Memory B cell (primary cell): ENCODE data around the gene RNASE8.
A peak's percentile ranks its signal among the peaks of the same experiment; 100 is the strongest.

Experiments used
- ATAC-seq: fragments of 150-1000 bp; cut with Tn5 transposase; 2 replicates; pipeline ENCODE4 v1.10.0; 2021; ENCODE audit warnings: low read depth, mild to moderate bottlenecking, moderate library complexity
- DNase-seq, 2 donors: peaks; one replicate each; pipeline ENCODE4 v3.0.0; 2022; ENCODE audit warnings: low spot score in 2 of 2
- H3K27ac Mint-ChIP-seq: one replicate; pipeline ENCODE4 v1.8.0; 2022; ENCODE audit warnings: mild to moderate bottlenecking, moderate library complexity, mixed read lengths
- H3K27me3 Mint-ChIP-seq: one replicate; pipeline ENCODE4 v1.8.0; 2022; ENCODE audit warnings: mixed read lengths
- H3K36me3 Mint-ChIP-seq: one replicate; pipeline ENCODE4 v1.8.0; 2022; ENCODE audit warnings: mild to moderate bottlenecking, mixed read lengths
- H3K4me1 Mint-ChIP-seq: one replicate; pipeline ENCODE4 v1.8.0; 2022; ENCODE audit warnings: mixed read lengths
- H3K4me3 Mint-ChIP-seq: one replicate; pipeline ENCODE4 v1.8.0; 2022; ENCODE audit warnings: mild to moderate bottlenecking, moderate library complexity, mixed read lengths
- H3K9me3 Mint-ChIP-seq: one replicate; pipeline ENCODE4 v1.8.0; 2022; ENCODE audit warnings: mixed read lengths

Gene RNASE8

DNA sequence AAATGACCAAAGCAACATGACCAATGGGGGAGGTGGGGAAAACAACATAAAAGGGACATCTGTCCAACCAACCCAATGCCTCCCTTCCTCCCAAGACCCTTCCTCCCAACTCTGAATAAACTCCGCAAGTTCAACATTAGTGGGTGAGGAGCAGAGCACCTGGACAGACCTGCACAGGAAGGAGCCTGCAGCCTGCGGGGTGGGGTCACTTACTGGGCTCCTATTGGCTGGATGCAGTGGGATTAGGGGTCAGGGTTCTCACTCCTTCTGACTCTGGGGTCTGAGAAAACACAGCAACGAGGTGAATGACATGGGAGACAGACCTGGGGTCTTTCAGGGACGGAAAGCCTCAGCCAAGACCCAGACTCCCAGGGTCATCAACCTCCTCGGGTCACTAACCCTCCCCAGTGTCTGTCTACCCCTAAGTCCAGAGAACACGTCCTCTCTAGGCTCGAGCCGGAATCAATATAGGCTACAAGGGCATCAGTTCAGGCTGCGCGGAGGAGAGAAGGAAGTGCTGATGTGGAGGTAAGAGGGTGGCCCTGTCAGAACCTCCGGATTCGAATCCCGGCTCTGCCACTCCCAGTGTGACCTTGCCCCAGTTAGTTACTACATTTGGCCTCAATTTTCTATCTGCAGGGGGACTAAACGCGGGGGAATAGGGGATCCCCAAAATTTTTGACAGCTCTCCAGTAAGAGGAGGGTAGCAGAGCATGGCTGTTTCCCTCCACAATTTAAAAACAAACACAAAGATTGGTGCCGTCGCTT lies 33.6 kb upstream of the RNASE8 start:
- ATAC-seq (peak; percentile 2), DNase-seq (no peak)
- Mint-ChIP-seq H3K4me3 (peak overlapping the region; percentile 90), H3K36me3 (peaks cover 3% of the 10 kb centered on the region), H3K27me3 (peaks cover 9% of the 10 kb centered on the region), H3K9me3 (no peaks in the 10 kb centered on the region), H3K27ac (no peak overlapping the region), H3K4me1 (peaks cover 11% of the 10 kb centered on the region)

DNA sequence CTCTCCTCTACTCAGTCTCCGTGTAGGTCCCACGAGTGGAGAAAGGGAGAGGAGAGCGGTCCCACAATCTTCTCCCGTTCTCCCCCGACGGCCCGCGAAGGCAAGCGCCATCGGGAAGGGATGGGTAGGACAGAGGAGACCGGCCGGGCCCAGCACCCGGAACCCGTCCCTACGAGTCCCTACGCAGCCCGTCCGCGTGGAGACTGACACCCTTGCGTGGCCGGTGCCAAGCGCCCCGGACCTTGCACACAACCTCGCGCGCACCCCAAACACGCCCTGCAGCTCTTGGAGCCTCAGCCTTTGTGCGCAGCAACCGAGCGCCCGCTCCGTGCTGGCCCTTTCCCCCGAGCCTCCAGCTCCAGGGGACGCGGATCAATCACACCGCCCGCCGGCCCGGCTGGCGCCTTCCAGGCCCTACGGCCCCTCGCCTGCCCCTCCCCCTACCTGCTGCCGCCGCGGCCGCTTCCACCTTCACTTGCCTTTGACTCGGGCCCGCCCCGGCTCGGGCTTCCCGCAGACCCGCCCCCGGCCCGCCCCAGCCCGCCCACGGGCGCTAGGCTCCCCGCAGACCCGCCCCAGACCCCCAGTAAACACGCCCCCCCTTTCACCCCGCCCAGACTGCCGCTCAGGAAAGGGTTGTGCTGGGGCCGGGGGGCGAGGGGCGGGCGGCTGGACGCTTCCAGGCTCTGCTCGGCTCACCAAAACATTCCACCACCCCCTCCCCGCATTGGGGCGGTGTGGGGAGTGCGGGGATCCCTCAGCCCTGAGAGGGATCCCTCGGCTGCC lies 32.8 kb upstream of the RNASE8 start, which contains the start of gene NDRG2:
Gene NDRG2, minus strand, starts transcription at position 477 of the 786 bp plus-strand sequence. CDS start 1,746 bp downstream, outside the sequence.
- DNase-seq (peak; percentile 58 to 59), ATAC-seq (peak; percentile 89)
- H3K4me1 Mint-ChIP-seq: peaks cover 11% of the 10 kb centered on the region
- no peak within 1 kb of the TSS for H3K27ac Mint-ChIP-seq
- H3K4me3 Mint-ChIP-seq: peak within 1 kb of the TSS; percentile 90
- peaks cover 9% of the 10 kb centered on the region for H3K27me3 Mint-ChIP-seq
- H3K9me3 Mint-ChIP-seq: no peaks in the 10 kb centered on the region
- no peaks in the 10 kb centered on the region for H3K36me3 Mint-ChIP-seq

DNA sequence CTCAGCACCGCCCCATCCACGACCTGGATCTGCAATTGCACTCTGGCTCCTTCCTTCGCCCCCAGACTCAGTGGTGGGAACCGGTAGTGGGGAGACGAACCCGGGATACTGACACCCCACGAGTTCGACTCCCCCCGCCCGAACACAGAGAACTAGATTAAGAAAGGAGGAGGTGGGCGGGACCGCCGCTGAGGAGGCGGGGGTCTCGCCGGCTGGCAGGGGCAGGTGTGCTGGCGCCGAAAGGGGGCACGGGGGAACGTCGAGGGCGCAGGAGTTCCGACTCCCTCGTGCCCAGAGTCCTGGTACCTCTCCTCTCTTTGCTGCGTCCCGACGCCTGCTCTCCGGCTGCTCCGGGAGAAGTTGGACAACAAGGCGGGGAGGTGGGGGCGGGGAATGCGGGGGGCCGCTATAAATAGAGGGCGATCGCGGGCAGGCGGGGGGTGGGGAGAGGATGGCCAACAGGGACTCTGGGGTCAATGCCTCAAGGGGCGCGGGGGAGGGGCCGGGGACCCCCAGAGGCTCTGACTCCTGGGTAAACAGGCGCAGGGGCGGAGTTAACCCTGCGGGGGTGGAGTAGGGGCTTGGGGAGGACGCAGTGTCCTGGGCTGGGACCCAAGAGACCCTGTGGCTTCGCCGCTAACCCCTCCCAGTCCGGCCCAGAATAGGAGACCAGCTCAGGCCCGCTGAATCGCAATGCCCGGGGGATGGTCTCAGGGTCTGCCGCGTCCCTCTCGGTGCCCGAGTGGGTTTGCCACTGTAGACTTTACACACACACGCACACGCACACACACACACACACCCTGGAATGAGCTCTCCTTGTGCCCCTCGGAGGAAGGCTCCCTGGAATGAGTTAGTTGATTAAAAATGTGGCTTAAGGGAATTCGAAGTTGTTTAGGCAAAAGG lies 32.0 kb upstream of the RNASE8 start:
- Mint-ChIP-seq H3K9me3 (no peaks in the 10 kb centered on the region), H3K4me3 (peak overlapping the region; percentile 90), H3K4me1 (peaks cover 11% of the 10 kb centered on the region), H3K27ac (no peak overlapping the region), H3K36me3 (no peaks in the 10 kb centered on the region), H3K27me3 (peaks cover 9% of the 10 kb centered on the region)
- DNase-seq (peak; percentile 8 to 42), ATAC-seq (no peak)

GRCh38 chr14:21026274-21026987 lies 31.2 kb upstream of the RNASE8 start:
- DNase-seq (no peak), ATAC-seq (no peak)
- Mint-ChIP-seq H3K36me3 (no peaks in the 10 kb centered on the region), H3K4me1 (peaks cover 11% of the 10 kb centered on the region), H3K27me3 (peaks cover 9% of the 10 kb centered on the region), H3K9me3 (no peaks in the 10 kb centered on the region), H3K4me3 (peak overlapping the region; percentile 56), H3K27ac (no peak overlapping the region)

GRCh38 chr14:21026988-21027315 lies 30.7 kb upstream of the RNASE8 start:
- Mint-ChIP-seq H3K27ac (no peak overlapping the region), H3K36me3 (no peaks in the 10 kb centered on the region), H3K27me3 (peaks cover 9% of the 10 kb centered on the region), H3K4me3 (no peak overlapping the region), H3K4me1 (peaks cover 11% of the 10 kb centered on the region), H3K9me3 (no peaks in the 10 kb centered on the region)
- no peak for ATAC-seq
- DNase-seq: no peak

GRCh38 chr14:21029917-21030316 lies 27.7 kb upstream of the RNASE8 start, which contains the start of gene TPPP2:
Gene TPPP2, plus strand, starts transcription at chr14:21030217. Its CDS starts 365 bp downstream, at chr14:21030582.
- Mint-ChIP-seq H3K36me3 (no peaks in the 10 kb centered on the region), H3K27me3 (peaks cover 3% of the 10 kb centered on the region), H3K9me3 (no peaks in the 10 kb centered on the region), H3K4me3 (no peak within 1 kb of the TSS), H3K27ac (no peak within 1 kb of the TSS), H3K4me1 (peaks cover 2% of the 10 kb centered on the region)
- ATAC-seq (no peak), DNase-seq (no peak)

- ATAC-seq: no peak
- no peak for DNase-seq
- Mint-ChIP-seq H3K9me3 (no peaks in the 10 kb centered on the region), H3K4me3 (no peak overlapping the region), H3K4me1 (no peaks in the 10 kb centered on the region), H3K27ac (no peak overlapping the region), H3K36me3 (no peaks in the 10 kb centered on the region), H3K27me3 (peaks cover 3% of the 10 kb centered on the region)
Measured at GRCh38 chr14:21030531-21030930, 27.1 kb upstream of the RNASE8 start.

- no peaks in the 10 kb centered on the region for H3K9me3 Mint-ChIP-seq
- H3K4me3 Mint-ChIP-seq: no peak overlapping the region
- H3K27me3 Mint-ChIP-seq: peaks cover 4% of the 10 kb centered on the region
- no peak overlapping the region for H3K27ac Mint-ChIP-seq
- H3K36me3 Mint-ChIP-seq: no peaks in the 10 kb centered on the region
- no peaks in the 10 kb centered on the region for H3K4me1 Mint-ChIP-seq
- DNase-seq: no peak
- ATAC-seq: no peak
Measured at GRCh38 chr14:21032326-21033132, 25.1 kb upstream of the RNASE8 start.

DNA sequence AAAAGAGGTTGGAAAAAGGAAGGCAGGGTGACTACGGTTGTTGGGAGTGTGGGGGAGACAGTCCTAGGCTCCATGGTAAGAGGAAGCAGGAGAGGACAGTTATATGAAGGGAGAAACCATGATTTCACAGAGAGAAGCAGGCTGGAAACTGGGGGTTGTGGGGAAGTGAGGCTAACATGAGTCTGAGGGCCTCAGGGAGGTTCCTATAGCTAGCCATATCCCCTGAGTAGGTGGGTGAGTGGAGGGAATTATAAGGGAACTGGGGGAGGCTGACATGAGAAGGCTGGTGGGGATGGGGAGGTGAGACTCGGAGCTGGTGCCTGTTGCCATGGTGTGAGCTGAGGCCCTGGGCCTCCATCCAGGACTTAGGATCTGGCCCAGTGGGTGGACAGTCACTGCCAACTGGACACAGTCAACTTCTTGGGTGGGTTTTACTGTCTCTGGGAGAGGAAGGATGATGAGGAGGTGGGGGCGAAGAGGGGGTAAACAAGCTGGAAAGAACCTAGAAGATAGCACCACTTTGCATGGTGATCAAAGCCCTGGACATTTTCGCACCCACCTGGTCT lies 24.4 kb upstream of the RNASE8 start:
- Mint-ChIP-seq H3K9me3 (no peaks in the 10 kb centered on the region), H3K4me3 (no peak overlapping the region), H3K27ac (no peak overlapping the region), H3K27me3 (peaks cover 8% of the 10 kb centered on the region), H3K36me3 (no peaks in the 10 kb centered on the region), H3K4me1 (no peaks in the 10 kb centered on the region)
- ATAC-seq: no peak
- DNase-seq: no peak

DNA sequence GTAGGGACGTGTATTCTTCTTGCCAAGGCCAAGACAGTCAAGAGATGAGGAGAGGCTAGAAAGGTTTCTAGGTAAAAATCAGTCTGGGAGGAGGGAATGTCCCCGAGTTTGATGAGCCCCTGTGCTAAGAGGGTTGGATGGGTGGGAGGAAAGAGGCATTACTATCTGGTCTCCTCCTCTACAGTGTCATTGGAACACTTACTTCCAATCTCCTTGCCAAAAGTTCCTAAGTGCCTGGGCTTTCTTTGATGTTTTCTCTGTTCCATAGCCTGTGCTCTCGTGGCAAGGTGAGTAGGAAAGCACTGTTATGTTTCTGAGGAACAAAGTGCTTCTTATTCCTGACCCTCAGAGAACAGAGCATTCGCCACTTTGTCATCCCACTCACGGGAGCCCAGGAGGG lies 22.9 kb upstream of the RNASE8 start, which contains the start of gene RNASE13:
Gene RNASE13, minus strand, starts transcription at position 101 of the 400 bp plus-strand sequence. CDS start 519 bp downstream, outside the sequence.
- no peak within 1 kb of the TSS for H3K27ac Mint-ChIP-seq
- no peaks in the 10 kb centered on the region for H3K4me1 Mint-ChIP-seq
- H3K36me3 Mint-ChIP-seq: no peaks in the 10 kb centered on the region
- DNase-seq: no peak
- no peak within 1 kb of the TSS for H3K4me3 Mint-ChIP-seq
- H3K9me3 Mint-ChIP-seq: no peaks in the 10 kb centered on the region
- H3K27me3 Mint-ChIP-seq: peaks cover 8% of the 10 kb centered on the region
- no peak for ATAC-seq

DNA sequence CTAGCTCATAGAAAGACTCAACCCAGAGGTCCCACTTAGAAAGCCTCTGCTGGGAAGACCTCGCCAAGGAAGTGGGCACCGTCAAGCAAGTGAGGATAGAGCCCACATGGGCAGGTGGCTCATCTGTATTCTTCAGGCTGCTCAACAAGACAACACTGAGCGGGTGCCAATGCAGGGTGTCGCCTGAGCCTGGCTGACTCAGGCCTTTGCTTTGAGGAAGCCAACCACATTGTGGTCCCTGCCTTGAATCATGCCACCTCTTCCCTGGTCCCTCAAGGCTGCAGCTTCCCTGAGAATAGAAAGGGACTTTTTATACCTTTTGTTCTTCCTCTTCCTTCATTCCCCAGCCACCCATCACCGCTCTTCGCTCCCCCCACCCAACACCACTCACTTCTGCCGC lies 20.9 kb upstream of the RNASE8 start:
- H3K4me3 Mint-ChIP-seq: no peak overlapping the region
- H3K9me3 Mint-ChIP-seq: no peaks in the 10 kb centered on the region
- no peaks in the 10 kb centered on the region for H3K4me1 Mint-ChIP-seq
- no peak for DNase-seq
- H3K27me3 Mint-ChIP-seq: peaks cover 10% of the 10 kb centered on the region
- H3K36me3 Mint-ChIP-seq: no peaks in the 10 kb centered on the region
- H3K27ac Mint-ChIP-seq: no peak overlapping the region
- ATAC-seq: no peak

- Mint-ChIP-seq H3K9me3 (no peaks in the 10 kb centered on the region), H3K4me3 (no peak overlapping the region), H3K27me3 (peaks cover 12% of the 10 kb centered on the region), H3K36me3 (no peaks in the 10 kb centered on the region), H3K27ac (no peak overlapping the region), H3K4me1 (no peaks in the 10 kb centered on the region)
- DNase-seq (no peak), ATAC-seq (no peak)
Measured at GRCh38 chr14:21037156-21037555, 20.5 kb upstream of the RNASE8 start.
